CD4-positive, alpha-beta memory T cell (primary cell): ENCODE results near the gene KCNJ5. TPM values are rescaled to one million over a fixed set of nuclear protein-coding genes. Genes with fewer than 3 reads are reported as not detected.

Source experiments
- polyA plus RNA-seq, 2 donors: library from polyadenylated mRNA; unstranded; fragments of 300-500 nt; fragmentation: Illumina TruSeq; gene quantifications; one replicate each; pipeline ENCODE4 v1.2.3, GENCODE V29; 2021
- total RNA-seq, 2 experiments: library from RNA; stranded (reverse); gene quantifications; one replicate each; pipeline ENCODE4 v1.2.3, GENCODE V29; 2021

KCNJ5 gene
- total and polyA plus RNA-seq, 4 experiments from 2014 or later = 0.23 to 0.33 TPM; not detected in 2

Other genes with a start within 250 kb of the KCNJ5 start
- 100 to 1,000 TPM; 112 to 122 TPM for gene FLI1, start 197.3 kb upstream of the KCNJ5 start, total RNA-seq
- gene FLI1, start 197.3 kb upstream of the KCNJ5 start, polyA plus RNA-seq = 10 to 100 TPM; 54.6 to 93.1 TPM
- under 1 TPM in 1 of 2 experiments, not detected in 1; 0.17 TPM for gene KCNJ1, start 24.1 kb upstream of the KCNJ5 start, total RNA-seq
- under 1 TPM in 1 of 2 donors, not detected in 1; 0.23 TPM for gene KCNJ1, start 24.1 kb upstream of the KCNJ5 start, polyA plus RNA-seq
- not detected for gene TP53AIP1, start 51.5 kb downstream of the KCNJ5 start, total RNA-seq
- not detected for gene TP53AIP1, start 51.5 kb downstream of the KCNJ5 start, polyA plus RNA-seq